Activated naive CD4-positive, alpha-beta T cell treated with anti-CD3 and anti-CD28 coated beads, Interleukin-2, amount 10 ng/mL, durations not matched to agents 7 days and 5 days (primary cell): ENCODE measurements around the gene ITPK1.
"Not testable (repeated sequence)": the region's sequence is repeated elsewhere in the genome, so short reads cannot be mapped to it uniquely, and the experiment has no call there.

Experiments
- CTCF ChIA-PET: fragments of 350-600 bp; sonication (Branson Sonifier 250); formaldehyde crosslinking; loops from one replicate; lab custom pipeline; 2021; ENCODE audit warnings: antibody characterized with exemption; lab: Charles Lee
- DNase-seq: peaks from one replicate; pipeline ENCODE4 v3.0.0-alpha.2; 2020
- H3K27ac Mint-ChIP-seq: one replicate; pipeline ENCODE4 v1.8.0; 2021; ENCODE audit warnings: mild to moderate bottlenecking, moderate library complexity, mixed read lengths
- H3K27me3 Mint-ChIP-seq: one replicate; pipeline ENCODE4 v1.8.0; 2021; ENCODE audit warnings: mild to moderate bottlenecking, mixed read lengths
- H3K36me3 Mint-ChIP-seq: one replicate; pipeline ENCODE4 v1.8.0; 2021; ENCODE audit warnings: mixed read lengths
- H3K4me1 Mint-ChIP-seq: one replicate; pipeline ENCODE4 v1.8.0; 2021; ENCODE audit warnings: mixed read lengths
- H3K4me3 Mint-ChIP-seq: one replicate; pipeline ENCODE4 v1.8.0; 2021; ENCODE audit warnings: mild to moderate bottlenecking, moderate library complexity, mixed read lengths
- H3K9me3 Mint-ChIP-seq: one replicate; pipeline ENCODE4 v1.8.0; 2021; ENCODE audit warnings: mixed read lengths

Gene ITPK1

GRCh38 chr14:93105856-93106255, 9.9 kb downstream of the ITPK1 start:
- not testable (repeated sequence) for H3K27ac Mint-ChIP-seq, H3K9me3 Mint-ChIP-seq, DNase-seq, H3K27me3 Mint-ChIP-seq, H3K4me3 Mint-ChIP-seq
- peaks cover 60% of the 10 kb centered on the region for H3K4me1 Mint-ChIP-seq
- CTCF ChIA-PET: interaction anchor here (0.6 to 2.5 kb wide), 3 partner anchors 7 to 931 kb away, joined by 3 to 21 read pairs (median 3); no protein-coding TSS in a partner anchor
- peaks cover 11% of the 10 kb centered on the region for H3K36me3 Mint-ChIP-seq

- H3K9me3 Mint-ChIP-seq: no peaks in the 10 kb centered on the region
- H3K4me1 Mint-ChIP-seq: peaks cover 65% of the 10 kb centered on the region
- H3K4me3 Mint-ChIP-seq: no peak overlapping the region
- no peak for DNase-seq
- H3K36me3 Mint-ChIP-seq: peaks cover 11% of the 10 kb centered on the region
- H3K27me3 Mint-ChIP-seq: no peaks in the 10 kb centered on the region
- CTCF ChIA-PET: interaction anchor here (0.6 to 2.5 kb wide), 3 partner anchors 8 to 839 kb away, joined by 3 to 21 read pairs (median 4); no protein-coding TSS in a partner anchor
- peak overlapping the region; percentile 97 for H3K27ac Mint-ChIP-seq
Observed at GRCh38 chr14:93105362-93105761, 10.4 kb downstream of the ITPK1 start.

GRCh38 chr14:93104961-93105360, 10.8 kb downstream of the ITPK1 start:
- no peaks in the 10 kb centered on the region for H3K9me3 Mint-ChIP-seq
- no peak overlapping the region for H3K4me3 Mint-ChIP-seq
- peak overlapping the region; percentile 97 for H3K27ac Mint-ChIP-seq
- peaks cover 11% of the 10 kb centered on the region for H3K36me3 Mint-ChIP-seq
- H3K4me1 Mint-ChIP-seq: peaks cover 68% of the 10 kb centered on the region
- H3K27me3 Mint-ChIP-seq: no peaks in the 10 kb centered on the region
- DNase-seq: no peak
- CTCF ChIA-PET: interaction anchor here (0.6 to 2.5 kb wide), 4 partner anchors 8 to 839 kb away, joined by 3 to 21 read pairs (median 4); no protein-coding TSS in a partner anchor

- Mint-ChIP-seq H3K27ac (peak overlapping the region; percentile 97), H3K27me3 (no peaks in the 10 kb centered on the region), H3K9me3 (no peaks in the 10 kb centered on the region), H3K4me3 (peak overlapping the region; percentile 70), H3K4me1 (peaks cover 65% of the 10 kb centered on the region), H3K36me3 (peaks cover 5% of the 10 kb centered on the region)
- peak; percentile 91 for DNase-seq
- CTCF ChIA-PET: interaction anchor here (0.6 to 3.2 kb wide), 3 partner anchors 10 to 96 kb away, joined by 4 to 21 read pairs (median 14); no protein-coding TSS in a partner anchor
Observed at GRCh38 chr14:93103392-93104080, 12.2 kb downstream of the ITPK1 start.

- H3K9me3 Mint-ChIP-seq: no peaks in the 10 kb centered on the region
- no peak for DNase-seq
- H3K4me3 Mint-ChIP-seq: no peak overlapping the region
- no peaks in the 10 kb centered on the region for H3K27me3 Mint-ChIP-seq
- peaks cover 4% of the 10 kb centered on the region for H3K36me3 Mint-ChIP-seq
- H3K27ac Mint-ChIP-seq: peak overlapping the region; percentile 82
- CTCF ChIA-PET: interaction anchor here (3.2 kb wide), 1 partner anchor 11 kb away, joined by 14 read pairs; no protein-coding TSS in a partner anchor
- peaks cover 63% of the 10 kb centered on the region for H3K4me1 Mint-ChIP-seq
Observed at GRCh38 chr14:93102141-93102540, 13.6 kb downstream of the ITPK1 start.

GRCh38 chr14:93101181-93101580, 14.5 kb downstream of the ITPK1 start:
- H3K27ac Mint-ChIP-seq: no peak overlapping the region
- H3K9me3 Mint-ChIP-seq: no peaks in the 10 kb centered on the region
- H3K4me3 Mint-ChIP-seq: no peak overlapping the region
- H3K4me1 Mint-ChIP-seq: peaks cover 58% of the 10 kb centered on the region
- CTCF ChIA-PET: interaction anchor here (3.2 kb wide), 1 partner anchor 12 kb away, joined by 14 read pairs; no protein-coding TSS in a partner anchor
- H3K27me3 Mint-ChIP-seq: no peaks in the 10 kb centered on the region
- DNase-seq: no peak
- peaks cover 4% of the 10 kb centered on the region for H3K36me3 Mint-ChIP-seq

GRCh38 chr14:93100570-93100969, 15.2 kb downstream of the ITPK1 start:
- CTCF ChIA-PET: interaction anchor here (3.2 kb wide), 1 partner anchor 13 kb away, joined by 14 read pairs; no protein-coding TSS in a partner anchor
- Mint-ChIP-seq H3K4me3 (no peak overlapping the region), H3K36me3 (peaks cover 4% of the 10 kb centered on the region), H3K27me3 (no peaks in the 10 kb centered on the region), H3K4me1 (peaks cover 53% of the 10 kb centered on the region), H3K9me3 (no peaks in the 10 kb centered on the region), H3K27ac (no peak overlapping the region)
- DNase-seq: no peak

- H3K4me1 Mint-ChIP-seq: peaks cover 50% of the 10 kb centered on the region
- CTCF ChIA-PET: interaction anchor here (3.2 kb wide), 1 partner anchor 13 kb away, joined by 14 read pairs; no protein-coding TSS in a partner anchor
- no peak for DNase-seq
- peaks cover 4% of the 10 kb centered on the region for H3K36me3 Mint-ChIP-seq
- no peak overlapping the region for H3K27ac Mint-ChIP-seq
- no peaks in the 10 kb centered on the region for H3K9me3 Mint-ChIP-seq
- H3K27me3 Mint-ChIP-seq: no peaks in the 10 kb centered on the region
- no peak overlapping the region for H3K4me3 Mint-ChIP-seq
Observed at GRCh38 chr14:93100100-93100499, 15.6 kb downstream of the ITPK1 start.

- CTCF ChIA-PET: no interaction called here
- H3K9me3 Mint-ChIP-seq: no peaks in the 10 kb centered on the region
- peaks cover 45% of the 10 kb centered on the region for H3K4me1 Mint-ChIP-seq
- H3K36me3 Mint-ChIP-seq: peaks cover 4% of the 10 kb centered on the region
- no peak overlapping the region for H3K4me3 Mint-ChIP-seq
- H3K27ac Mint-ChIP-seq: no peak overlapping the region
- DNase-seq: no peak
- H3K27me3 Mint-ChIP-seq: no peaks in the 10 kb centered on the region
Observed at GRCh38 chr14:93099643-93100042, 16.1 kb downstream of the ITPK1 start.

GRCh38 chr14:93099196-93099595, 16.5 kb downstream of the ITPK1 start:
- DNase-seq: no peak
- Mint-ChIP-seq H3K9me3 (no peaks in the 10 kb centered on the region), H3K27ac (no peak overlapping the region), H3K36me3 (peaks cover 4% of the 10 kb centered on the region), H3K27me3 (no peaks in the 10 kb centered on the region), H3K4me1 (peaks cover 41% of the 10 kb centered on the region), H3K4me3 (no peak overlapping the region)
- CTCF ChIA-PET: no interaction called here

GRCh38 chr14:93096691-93097322, 18.9 kb downstream of the ITPK1 start:
- no peaks in the 10 kb centered on the region for H3K27me3 Mint-ChIP-seq
- peaks cover 19% of the 10 kb centered on the region for H3K4me1 Mint-ChIP-seq
- H3K4me3 Mint-ChIP-seq: no peak overlapping the region
- H3K27ac Mint-ChIP-seq: peak overlapping the region; percentile 51
- CTCF ChIA-PET: interaction anchor here (2.4 kb wide), 1 partner anchor 16 kb away, joined by 16 read pairs; no protein-coding TSS in a partner anchor
- H3K36me3 Mint-ChIP-seq: no peaks in the 10 kb centered on the region
- no peaks in the 10 kb centered on the region for H3K9me3 Mint-ChIP-seq
- no peak for DNase-seq

- CTCF ChIA-PET: interaction anchor here (2.4 kb wide), 1 partner anchor 17 kb away, joined by 16 read pairs; no protein-coding TSS in a partner anchor
- DNase-seq: no peak
- Mint-ChIP-seq H3K4me3 (no peak overlapping the region), H3K27ac (no peak overlapping the region), H3K9me3 (no peaks in the 10 kb centered on the region), H3K4me1 (peaks cover 12% of the 10 kb centered on the region), H3K27me3 (no peaks in the 10 kb centered on the region), H3K36me3 (no peaks in the 10 kb centered on the region)
Observed at GRCh38 chr14:93095742-93096510, 19.8 kb downstream of the ITPK1 start.

GRCh38 chr14:93094121-93094918, 21.4 kb downstream of the ITPK1 start:
- no peak for DNase-seq
- Mint-ChIP-seq H3K9me3 (no peaks in the 10 kb centered on the region), H3K27ac (no peak overlapping the region), H3K36me3 (no peaks in the 10 kb centered on the region), H3K27me3 (no peaks in the 10 kb centered on the region), H3K4me3 (no peak overlapping the region), H3K4me1 (peaks cover 4% of the 10 kb centered on the region)
- CTCF ChIA-PET: no interaction called here
